ENCODE measurements around the gene AFMID.
"Not testable (repeated sequence)": the region's sequence is repeated elsewhere in the genome, so short reads cannot be mapped to it uniquely, and the experiment has no call there.

AFMID gene

DNA sequence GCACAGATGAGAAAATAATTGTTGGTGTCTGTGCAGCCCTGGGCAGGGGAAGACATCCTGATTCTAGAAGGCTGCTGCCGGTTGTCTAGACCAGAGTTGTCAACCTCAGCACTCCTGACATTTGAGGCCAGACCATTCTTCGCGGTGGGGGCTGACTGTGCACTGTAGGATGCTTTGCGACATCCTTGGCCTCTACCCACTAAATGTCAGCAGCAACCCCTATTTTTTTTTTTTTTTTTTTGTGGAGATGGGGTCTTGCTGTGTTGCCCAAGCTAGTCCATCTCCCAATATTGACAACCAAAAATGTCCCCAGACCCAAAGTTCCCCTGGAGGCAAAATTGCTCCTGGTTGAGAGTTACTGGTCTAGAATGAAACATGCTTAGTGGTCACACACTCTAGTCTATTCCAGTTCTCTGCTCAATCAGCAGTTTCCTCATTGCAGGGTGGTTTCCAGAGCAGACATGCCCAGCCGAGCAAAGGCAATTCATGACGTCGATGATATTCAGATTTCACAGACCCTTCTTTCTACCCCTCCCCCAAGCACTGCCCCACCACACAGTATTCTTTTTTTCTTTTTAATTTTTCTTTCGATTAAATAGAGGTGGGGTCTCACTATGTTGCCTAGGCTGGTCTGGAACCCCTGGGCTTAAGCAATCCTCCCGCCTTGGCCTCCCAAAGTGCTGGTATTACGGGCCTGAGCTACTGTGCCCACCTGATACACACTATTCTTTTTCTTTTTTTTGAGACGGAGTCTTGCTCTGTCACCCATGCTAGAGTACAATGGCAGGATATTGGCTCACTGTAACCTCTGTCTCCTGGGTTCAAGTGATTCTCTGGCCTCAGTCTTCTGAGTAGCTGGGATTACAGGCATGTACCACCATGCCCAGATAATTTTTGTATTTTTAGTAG is 32.0 kb upstream of the AFMID start:
- DNase-seq (ENCODE audit: low read depth) = no peak

DNA sequence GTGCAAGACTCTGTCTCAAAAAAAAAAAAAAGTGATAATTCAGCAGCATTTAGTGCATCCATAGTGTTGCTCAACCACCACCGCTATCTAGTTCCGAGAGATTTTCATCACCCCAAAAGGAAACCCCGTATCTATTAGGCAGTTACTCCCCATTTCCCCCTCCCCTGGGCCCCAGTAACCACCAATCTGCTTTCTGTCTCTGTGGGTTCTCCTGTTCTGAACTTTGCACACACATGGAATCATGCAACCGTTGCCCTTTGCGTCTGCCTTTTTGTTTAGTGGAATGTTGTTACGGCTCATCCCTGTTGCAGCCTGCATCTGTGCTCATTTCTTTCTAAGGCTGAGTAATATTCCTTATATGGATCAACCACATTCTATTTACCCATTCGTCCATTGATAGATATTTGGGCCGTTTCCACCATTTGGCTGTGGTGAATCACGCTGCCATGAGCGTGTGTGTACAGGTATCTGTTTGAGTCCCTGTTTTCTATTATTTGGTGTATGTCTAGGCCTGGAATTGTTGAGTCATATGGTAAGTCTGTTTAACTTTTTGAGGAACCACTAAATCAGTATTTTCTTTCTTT is 27.5 kb upstream of the AFMID start:
- peak; percentile 27 for DNase-seq (ENCODE audit: low read depth)

DNA sequence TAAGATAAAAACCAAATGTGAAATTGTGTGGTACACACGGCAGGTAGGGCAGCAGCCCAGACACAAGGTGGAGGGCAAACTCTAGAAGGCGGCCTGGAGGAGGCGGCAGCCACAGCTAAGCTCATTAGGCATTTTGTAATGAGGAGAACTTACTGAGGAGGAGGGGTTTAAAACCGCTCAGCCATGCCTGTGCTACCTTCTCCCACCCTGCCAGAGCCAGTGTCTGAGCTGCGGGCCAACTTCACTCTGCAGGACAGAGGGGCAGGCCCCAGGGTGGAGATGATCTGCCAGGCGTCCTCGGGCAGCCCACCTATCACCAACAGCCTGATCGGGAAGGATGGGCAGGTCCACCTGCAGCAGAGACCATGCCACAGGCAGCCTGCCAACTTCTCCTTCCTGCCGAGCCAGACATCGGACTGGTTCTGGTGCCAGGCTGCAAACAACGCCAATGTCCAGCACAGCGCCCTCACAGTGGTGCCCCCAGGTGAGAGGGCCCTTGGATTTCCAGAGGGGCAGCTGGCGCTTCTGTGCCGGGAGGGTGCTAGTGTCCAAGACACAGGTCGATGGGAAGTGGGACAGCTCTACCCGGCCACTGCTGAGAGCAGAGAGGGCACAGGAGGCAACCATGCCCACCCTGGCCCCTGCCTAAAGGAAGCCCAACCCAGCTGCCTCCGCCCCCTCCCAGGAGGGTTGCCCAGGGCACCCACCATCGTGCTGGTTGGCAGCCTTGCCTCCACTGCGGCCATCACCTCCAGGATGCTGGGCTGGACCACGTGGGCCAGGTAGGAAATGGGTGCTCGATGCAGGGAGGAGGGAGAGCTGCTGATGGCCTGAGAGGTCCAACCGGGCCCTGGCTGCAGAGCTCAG is 23.0 kb upstream of the AFMID start:
- DNase-seq (ENCODE audit: low read depth) = no peak

DNA sequence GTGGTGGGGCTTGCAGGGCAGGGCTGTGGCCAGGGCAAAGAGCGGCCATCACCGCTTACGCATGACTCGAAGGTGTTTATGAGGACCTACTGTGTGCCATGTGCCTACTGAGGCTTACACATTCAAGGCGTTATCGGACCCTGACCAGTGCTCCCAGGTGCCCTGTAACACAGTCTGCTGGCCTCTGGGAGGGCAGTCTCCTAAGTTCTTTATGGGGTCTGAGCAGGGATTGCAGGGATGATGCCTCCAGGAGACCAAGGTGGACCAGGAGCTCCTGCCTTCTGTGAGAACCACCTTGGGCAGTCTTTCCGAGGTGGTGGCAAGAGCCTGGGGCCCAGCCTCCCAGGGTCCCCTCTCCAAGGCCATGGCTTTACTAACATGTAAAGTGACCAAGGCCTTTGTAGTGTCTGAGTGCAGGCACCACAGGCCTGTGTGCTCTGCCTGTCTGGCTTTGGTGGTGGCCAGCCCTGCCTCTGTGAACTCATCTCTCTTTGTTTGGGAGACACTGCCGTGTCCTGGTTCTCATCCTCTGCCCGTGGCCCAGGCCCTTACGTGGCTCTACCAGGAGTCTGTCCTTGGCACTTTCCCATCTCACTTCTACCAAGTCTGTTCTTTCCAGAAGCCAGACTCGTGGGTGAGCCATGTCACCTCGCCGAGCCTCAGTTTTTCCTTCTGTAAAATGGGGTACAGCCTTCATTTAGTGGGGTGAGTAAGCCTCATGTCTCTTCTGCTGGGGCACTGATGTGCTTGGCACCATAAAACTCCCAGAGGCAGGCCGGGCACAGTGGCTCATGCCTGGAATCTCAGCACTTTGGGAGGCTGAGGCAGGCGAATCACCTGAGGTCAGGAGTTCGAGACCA is 22.2 kb upstream of the AFMID start:
- DNase-seq (ENCODE audit: low read depth) = no peak

DNA sequence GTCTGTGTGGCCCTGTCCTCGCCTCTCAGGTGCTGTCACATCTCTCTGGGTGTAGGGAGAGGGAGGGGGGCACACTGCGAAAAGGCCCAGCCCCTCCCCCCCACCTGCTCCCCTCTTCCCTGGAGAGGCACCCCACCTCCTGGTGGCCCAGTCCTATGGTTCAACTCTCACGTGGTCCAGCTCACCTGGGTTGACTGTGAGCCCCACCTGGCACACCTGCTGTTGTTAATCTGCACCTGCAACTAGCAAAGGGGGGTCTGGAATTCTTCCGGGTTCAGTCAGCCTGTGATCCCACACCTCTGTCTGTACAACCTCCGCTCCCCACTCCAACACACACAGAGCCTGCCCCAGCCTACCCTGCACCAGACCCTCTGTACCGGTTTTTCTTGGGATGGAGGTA is 20.7 kb upstream of the AFMID start:
- DNase-seq (ENCODE audit: low read depth) = no peak

DNA sequence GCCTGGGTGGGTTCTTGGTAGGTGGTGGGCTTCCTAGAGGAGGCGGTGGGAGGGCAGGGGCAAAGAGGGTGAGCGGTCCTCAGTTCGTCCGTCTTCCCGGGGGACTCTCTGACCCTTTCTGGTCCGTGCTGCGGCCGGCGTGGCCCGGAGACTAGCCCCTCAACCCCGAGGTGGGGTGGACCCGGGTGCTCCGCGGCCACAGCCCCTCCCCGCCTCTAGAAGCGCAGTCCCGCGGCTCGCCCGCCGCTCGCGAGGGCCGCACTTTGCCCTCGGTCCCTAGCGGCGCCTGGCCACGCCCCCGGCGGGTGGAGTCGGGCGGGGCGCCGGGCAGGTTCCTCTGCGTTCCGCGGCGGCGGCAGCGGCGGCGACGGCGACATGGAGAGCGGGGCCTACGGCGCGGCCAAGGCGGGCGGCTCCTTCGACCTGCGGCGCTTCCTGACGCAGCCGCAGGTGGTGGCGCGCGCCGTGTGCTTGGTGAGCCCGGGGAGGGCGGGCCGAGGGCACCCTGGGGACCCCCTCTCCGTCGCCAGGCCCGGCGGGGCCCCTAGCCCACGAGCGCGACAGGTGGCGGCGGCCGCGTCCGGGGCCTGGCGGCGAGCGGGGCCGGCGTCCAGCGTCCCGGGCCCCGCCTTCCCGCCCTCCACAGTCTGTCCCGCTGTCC is 18.8 kb upstream of the AFMID start, which contains the start of gene SYNGR2:
Gene SYNGR2, plus strand, starts transcription at position 340 of the 661 bp plus-strand sequence. Its CDS starts 36 bp downstream, at position 376.
- peak; percentile 30 for DNase-seq (ENCODE audit: low read depth)

DNA sequence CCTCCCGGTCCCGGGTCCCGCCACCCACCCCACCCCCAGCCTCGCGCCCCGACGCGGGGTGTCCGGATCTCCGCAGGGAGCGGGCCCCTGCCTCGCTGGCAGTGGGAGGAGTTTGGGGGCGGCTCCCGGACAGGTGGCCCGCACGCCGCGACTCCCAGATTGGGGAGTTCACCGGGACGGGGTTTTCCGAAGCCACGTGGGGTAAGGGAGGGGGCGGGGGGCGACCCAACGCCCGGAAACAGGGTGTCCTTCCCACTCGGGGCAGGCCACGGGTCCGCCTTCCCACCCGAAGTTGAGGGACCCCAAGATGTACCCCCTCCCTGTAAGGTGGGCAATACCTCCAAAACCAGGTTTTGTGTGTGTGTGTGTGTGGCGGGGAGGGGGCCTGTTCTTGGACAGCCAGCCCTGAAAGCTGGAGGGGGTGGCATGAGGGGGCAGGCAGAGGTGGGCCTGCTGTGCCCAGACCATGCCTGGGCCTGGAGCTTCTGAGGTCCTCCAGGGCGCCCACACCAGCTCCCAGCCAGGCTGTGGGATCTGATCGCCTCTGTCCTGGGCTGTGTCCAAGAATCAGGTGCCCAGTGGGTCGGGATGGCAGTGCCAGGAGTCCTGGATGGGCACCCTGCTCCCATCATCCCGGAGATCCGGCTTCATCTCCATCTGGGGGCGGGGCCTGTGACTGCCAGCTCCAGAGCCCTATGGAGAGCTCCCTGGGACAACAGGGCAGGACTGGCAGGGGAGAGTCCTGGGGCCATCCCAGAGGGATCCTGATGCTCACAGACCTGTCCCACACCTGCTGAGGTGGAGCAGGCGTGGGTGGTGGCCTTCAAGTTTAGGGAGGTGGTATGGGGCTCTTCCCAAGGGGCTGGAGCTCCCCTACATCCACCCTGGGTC is 18.0 kb upstream of the AFMID start:
- DNase-seq (ENCODE audit: low read depth) = peak; percentile 37

DNA sequence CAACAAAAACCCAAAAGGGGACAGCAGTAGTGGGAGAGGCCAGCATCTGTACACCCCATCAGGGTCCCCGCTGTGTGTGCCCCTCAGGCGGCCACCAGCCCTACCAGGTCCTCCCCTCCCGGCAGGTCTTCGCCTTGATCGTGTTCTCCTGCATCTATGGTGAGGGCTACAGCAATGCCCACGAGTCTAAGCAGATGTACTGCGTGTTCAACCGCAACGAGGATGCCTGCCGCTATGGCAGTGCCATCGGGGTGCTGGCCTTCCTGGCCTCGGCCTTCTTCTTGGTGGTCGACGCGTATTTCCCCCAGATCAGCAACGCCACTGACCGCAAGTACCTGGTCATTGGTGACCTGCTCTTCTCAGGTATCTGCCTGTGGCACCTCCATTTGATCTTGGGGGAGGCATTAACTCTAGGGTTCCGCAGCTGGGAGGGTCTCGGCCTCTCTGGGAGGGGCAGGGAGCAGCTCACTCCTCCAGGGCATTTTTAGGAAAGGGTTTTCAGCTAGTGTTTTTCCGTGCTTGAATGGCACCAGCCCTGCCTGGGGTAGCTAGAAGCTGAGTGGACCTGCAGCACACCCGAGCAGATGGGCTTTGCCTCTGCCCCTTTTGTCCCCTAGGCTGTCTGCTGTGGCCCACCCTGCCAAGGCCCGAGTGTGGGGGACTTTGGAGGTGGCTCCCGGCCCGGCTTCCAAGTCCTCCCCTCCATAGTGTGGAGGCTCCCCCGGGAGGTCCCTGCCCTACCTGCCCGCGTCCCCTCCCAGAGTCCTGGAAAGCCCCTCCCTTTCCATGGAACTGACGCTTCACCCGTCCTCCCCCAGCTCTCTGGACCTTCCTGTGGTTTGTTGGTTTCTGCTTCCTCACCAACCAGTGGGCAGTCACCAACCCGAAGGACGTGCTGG is 16.2 kb upstream of the AFMID start:
- DNase-seq (ENCODE audit: low read depth) = no peak

DNA sequence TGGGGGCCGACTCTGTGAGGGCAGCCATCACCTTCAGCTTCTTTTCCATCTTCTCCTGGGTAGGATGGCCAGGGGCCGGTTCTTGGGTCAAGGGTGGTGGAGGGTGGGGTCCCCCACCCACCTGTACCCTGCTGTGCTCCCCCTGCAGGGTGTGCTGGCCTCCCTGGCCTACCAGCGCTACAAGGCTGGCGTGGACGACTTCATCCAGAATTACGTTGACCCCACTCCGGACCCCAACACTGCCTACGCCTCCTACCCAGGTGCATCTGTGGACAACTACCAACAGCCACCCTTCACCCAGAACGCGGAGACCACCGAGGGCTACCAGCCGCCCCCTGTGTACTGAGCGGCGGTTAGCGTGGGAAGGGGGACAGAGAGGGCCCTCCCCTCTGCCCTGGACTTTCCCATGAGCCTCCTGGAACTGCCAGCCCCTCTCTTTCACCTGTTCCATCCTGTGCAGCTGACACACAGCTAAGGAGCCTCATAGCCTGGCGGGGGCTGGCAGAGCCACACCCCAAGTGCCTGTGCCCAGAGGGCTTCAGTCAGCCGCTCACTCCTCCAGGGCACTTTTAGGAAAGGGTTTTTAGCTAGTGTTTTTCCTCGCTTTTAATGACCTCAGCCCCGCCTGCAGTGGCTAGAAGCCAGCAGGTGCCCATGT is 15.4 kb upstream of the AFMID start:
- DNase-seq (ENCODE audit: low read depth) = not testable (repeated sequence)

DNA sequence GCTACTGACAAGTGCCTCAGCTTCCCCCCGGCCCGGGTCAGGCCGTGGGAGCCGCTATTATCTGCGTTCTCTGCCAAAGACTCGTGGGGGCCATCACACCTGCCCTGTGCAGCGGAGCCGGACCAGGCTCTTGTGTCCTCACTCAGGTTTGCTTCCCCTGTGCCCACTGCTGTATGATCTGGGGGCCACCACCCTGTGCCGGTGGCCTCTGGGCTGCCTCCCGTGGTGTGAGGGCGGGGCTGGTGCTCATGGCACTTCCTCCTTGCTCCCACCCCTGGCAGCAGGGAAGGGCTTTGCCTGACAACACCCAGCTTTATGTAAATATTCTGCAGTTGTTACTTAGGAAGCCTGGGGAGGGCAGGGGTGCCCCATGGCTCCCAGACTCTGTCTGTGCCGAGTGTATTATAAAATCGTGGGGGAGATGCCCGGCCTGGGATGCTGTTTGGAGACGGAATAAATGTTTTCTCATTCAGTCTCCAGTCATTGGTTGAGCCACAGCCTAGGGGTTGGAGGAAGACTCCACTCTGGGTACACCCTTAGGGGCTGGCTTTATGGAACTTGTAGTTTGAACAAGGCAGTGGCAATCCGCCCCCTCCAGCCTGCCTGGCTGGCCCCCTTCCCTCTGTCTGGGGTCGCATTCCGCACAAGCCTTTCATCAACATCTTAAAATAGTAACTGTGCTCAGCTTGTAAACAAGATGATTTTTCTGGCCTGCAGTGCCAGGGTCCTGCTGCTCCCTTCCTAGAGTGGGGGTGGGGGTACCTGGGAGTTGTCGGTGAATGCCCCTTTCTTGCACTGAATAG is 14.7 kb upstream of the AFMID start:
- DNase-seq (ENCODE audit: low read depth) = peak; percentile 11

DNA sequence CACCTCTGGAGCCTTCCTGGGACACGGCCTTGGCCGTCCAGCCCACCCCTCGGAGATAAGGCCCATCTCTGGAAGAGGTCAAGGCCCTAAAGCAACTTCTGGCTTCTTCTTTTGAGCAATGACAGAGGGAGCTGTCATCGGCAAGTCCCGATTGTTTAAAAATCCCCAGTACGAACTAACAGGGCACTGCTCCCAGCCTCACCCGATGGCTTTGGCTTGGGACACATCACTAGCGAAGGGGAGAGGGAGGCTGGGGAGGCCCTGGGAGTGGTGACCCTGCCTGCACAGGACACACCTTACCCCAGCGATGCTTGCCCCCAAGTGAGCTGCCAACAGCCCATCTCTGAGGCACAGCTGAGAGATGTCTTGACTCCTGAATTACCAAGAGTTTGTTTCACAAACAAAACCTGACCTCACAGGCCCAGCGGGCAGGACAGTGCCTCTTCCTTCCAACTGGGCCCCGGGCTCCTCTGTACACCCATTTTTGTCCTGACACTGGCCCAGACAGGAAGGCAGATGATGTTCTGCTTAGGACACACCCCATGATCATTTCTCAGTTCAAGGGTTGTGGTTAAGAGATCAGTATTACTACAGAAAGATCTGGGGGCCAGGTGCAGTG is 14.0 kb upstream of the AFMID start:
- no peak for DNase-seq (ENCODE audit: low read depth)

DNA sequence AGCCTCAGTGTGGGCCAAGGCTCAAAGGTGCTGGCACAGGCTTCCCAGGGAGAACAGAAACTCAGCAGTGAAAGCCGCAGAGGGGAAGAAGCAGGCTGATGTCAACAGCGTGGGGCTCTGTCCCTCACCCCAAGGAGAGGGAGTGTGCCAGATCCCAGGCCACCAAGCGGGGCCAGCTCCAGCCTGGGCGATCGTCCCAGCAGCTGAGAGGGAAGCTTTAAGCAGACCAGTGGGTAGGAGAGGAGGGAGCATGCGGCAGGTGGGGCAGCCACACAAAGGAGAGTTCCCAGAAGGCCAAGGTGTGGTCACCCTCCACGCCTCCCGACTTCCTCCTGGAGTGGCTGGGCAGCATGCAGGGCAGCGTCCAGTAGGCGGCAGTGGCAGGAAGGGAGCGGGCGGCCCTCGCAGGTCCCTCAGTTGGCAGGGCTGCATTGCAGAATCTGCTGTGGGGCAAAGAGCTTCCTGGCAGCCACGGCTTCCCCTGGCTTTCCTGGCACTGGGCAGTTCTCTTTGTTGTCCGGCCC is 12.8 kb upstream of the AFMID start:
- DNase-seq (ENCODE audit: low read depth) = peak; percentile 29

DNA sequence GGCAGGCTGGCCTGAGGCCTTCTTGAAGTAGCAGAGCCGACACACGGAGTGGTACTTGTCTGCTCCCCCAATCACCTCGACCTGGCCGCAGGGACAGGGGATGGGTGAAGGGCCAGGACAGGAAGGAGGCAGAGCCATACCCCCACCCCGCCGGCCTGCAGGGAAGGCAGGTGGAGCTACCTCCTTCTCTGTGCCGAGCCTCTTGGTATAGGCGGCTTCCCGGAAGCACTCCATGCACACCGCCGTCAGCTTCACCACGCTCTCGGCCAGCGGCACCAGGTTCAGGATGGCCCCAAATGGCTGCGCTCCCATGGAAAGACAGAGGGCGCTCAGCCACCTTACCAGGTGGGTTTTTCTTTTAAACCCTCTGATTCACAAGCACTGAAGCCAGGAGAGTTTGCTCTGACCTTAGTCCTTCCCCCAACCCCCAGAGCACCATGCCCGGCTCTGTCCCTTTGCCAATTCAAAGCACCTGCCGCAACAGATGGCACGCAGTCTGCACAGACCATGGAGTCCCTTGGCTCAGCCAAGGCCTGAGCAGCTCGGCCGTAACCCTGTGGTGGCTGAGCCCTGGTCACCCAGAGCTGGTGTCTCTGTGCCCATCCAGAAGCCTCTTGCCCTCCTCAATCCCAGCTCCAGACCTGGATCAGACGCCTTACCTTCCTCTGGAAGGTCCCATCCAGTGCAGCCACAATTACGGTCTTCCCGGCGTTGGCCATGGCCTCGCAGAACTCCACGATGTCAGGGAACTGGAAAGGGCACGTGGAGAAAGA is 12.1 kb upstream of the AFMID start:
- no peak for DNase-seq (ENCODE audit: low read depth)

DNA sequence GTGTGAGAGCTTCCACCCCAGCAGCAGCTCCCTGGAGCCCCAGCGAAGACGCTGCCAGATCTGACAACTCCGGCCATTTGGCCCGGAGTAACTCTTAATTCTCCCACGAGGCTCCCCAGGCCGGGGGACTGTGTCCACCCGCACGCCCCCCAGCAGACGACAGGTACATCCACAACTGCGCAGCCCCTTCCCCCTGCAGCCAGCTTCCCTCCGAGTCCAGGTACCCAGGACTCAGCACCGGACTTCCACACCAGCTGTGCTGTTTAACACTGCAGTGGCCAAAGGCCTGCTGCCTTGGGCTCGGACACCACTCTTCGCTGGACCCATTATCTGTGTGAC is 11.6 kb upstream of the AFMID start:
- no peak for DNase-seq (ENCODE audit: low read depth)

DNA sequence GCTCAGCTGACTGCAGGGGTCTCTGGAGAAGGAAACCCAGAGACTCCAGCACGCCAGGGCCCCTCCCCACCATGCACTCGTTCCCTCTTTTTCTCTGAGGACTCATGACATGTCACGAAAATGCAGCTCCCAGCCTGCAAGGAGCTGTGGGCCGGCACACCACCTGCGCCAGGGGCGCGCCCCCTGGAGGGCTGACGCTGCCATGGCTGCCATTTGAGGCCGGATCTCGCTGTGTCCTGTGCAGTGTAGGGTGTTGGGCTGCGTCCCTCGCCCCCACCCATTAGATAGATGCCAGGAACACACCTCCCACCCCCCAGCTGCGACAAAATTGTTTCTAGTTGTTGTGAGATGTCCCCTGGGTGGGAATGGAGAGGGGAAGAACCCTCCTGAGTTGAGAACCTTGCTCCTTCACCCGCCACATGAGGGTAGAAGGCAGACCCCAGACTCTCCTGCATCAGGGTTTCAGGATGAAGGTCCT is 10.6 kb upstream of the AFMID start:
- peak; percentile 39 for DNase-seq (ENCODE audit: low read depth)

DNA sequence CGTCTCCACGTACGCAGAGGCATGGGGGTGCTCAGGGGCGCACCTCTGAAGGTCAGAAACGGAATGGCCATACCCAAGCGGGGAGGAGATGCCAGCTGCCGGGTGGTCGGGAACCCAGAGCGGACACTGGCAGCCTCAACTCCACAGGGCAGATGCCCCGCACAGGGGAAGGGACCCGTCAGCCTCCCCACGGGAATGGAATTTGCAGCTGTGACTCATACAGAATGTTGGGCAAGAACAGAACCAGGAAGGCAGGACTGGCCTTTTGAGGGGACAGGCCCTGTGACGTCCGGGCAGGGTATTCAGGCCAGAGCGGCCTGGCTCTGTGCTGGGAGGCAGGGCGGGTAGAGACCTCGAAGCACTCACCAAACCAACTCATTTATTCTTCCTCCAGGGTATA is 7.8 kb upstream of the AFMID start:
- peak; percentile 79 for DNase-seq (ENCODE audit: low read depth)
